ENCODE results near the gene MOB2. TPM values are rescaled to one million over a fixed set of nuclear protein-coding genes. Genes with fewer than 3 reads are reported as not detected.

MOB2 gene
- total and polyA plus RNA-seq, 7 donors: 44.5 to 75.1 (median 58.1) TPM

- Histone ChIP-seq H3K9me3 (no peaks in the 10 kb centered on the region), H3K27ac (no peak overlapping the region), H3K4me3 (no peak overlapping the region), H3K36me3 (ENCODE audit: insufficient read depth in 1 of 2, low read depth in 1 of 2) (no peaks in the 10 kb centered on the region), H3K27me3 (ENCODE audit: insufficient read depth in 3 of 3, low read length in 2 of 3) (peaks cover 0 to 3% (median 0%) of the 10 kb centered on the region in 3 donors), H3K4me1 (no peaks in the 10 kb centered on the region)
- DNase-seq (no peak), ATAC-seq (no peak)
- TF ChIP-seq CTCF (IDR thresholded peaks at IDR 0.05): no peak
- intact Hi-C loops (cut with DNase I): loop anchor here in 1 of 2 donors (5.0 kb wide), 1 partner anchor 61 kb away; no protein-coding TSS in a partner anchor
- WGBS, 3 donors: 86 to 91% (median 89%) methylated on average over 38 to 44 of the region's 44 CpGs
Observed at GRCh38 chr11:1456596-1457325, 29.8 kb downstream of the MOB2 start.

- Histone ChIP-seq H3K27me3 (ENCODE audit: insufficient read depth in 3 of 3, low read length in 2 of 3) (peaks cover 0 to 6% (median 5%) of the 10 kb centered on the region in 3 donors), H3K36me3 (ENCODE audit: insufficient read depth in 1 of 2, low read depth in 1 of 2) (no peaks in the 10 kb centered on the region), H3K4me1 (no peaks in the 10 kb centered on the region), H3K4me3 (no peak overlapping the region), H3K27ac (no peak overlapping the region), H3K9me3 (no peaks in the 10 kb centered on the region)
- 65 to 74% (median 71%) methylated on average over 20 to 22 of the region's 22 CpGs for WGBS, 3 donors
- no peak for TF ChIP-seq CTCF (IDR thresholded peaks at IDR 0.05)
- intact Hi-C loops (cut with DNase I): loop anchor here in 1 of 2 donors (5.0 kb wide), 1 partner anchor 61 kb away; no protein-coding TSS in a partner anchor
- DNase-seq (no peak), ATAC-seq (no peak)
Observed at GRCh38 chr11:1456176-1456575, 30.4 kb downstream of the MOB2 start.

- no peaks in the 10 kb centered on the region for H3K9me3 ChIP-seq
- DNase-seq (no peak), ATAC-seq (no peak)
- no peaks in the 10 kb centered on the region for H3K36me3 ChIP-seq (ENCODE audit: insufficient read depth in 1 of 2, low read depth in 1 of 2)
- no peak overlapping the region for H3K27ac ChIP-seq
- no peak for TF ChIP-seq CTCF (IDR thresholded peaks at IDR 0.05)
- WGBS, 3 donors: 67 to 80% (median 76%) methylated on average over 4 to 5 of the region's 5 CpGs
- no peaks in the 10 kb centered on the region for H3K4me1 ChIP-seq
- intact Hi-C loops (cut with DNase I): loop anchor here in 1 of 2 donors (5.0 kb wide), 1 partner anchor 62 kb away; no protein-coding TSS in a partner anchor
- peaks cover 0 to 9% (median 6%) of the 10 kb centered on the region in 3 donors for H3K27me3 ChIP-seq (ENCODE audit: insufficient read depth in 3 of 3, low read length in 2 of 3)
- no peak overlapping the region for H3K4me3 ChIP-seq
Observed at GRCh38 chr11:1455763-1456060, 30.9 kb downstream of the MOB2 start.

- Histone ChIP-seq H3K4me1 (no peaks in the 10 kb centered on the region), H3K4me3 (no peak overlapping the region)
Observed at GRCh38 chr11:1455032-1455762, 31.4 kb downstream of the MOB2 start.

More at GRCh38 chr11:1455032-1455762, 31.4 kb downstream of the MOB2 start:
- Histone ChIP-seq H3K36me3 (ENCODE audit: insufficient read depth in 1 of 2, low read depth in 1 of 2) (no peaks in the 10 kb centered on the region), H3K27ac (no peak overlapping the region), H3K9me3 (no peaks in the 10 kb centered on the region), H3K27me3 (ENCODE audit: insufficient read depth in 3 of 3, low read length in 2 of 3) (peaks cover 0 to 13% (median 6%) of the 10 kb centered on the region in 3 donors)
- WGBS, 3 donors: 63 to 71% (median 69%) methylated on average over 22 to 24 of the region's 24 CpGs
- intact Hi-C loops (cut with DNase I): loop anchor here in 1 of 2 donors (5.0 kb wide), 1 partner anchor 62 kb away; no protein-coding TSS in a partner anchor
- DNase-seq (no peak), ATAC-seq (no peak)
- no peak for TF ChIP-seq CTCF (IDR thresholded peaks at IDR 0.05)

Data from psoas muscle (tissue), 8 donors.